OCI-LY7 (cell line): ENCODE results near the gene SH3TC1. TPM values are rescaled to one million over a fixed set of nuclear protein-coding genes. Genes with fewer than 3 reads are reported as not detected.
A peak's percentile ranks its signal among the peaks of the same experiment; 100 is the strongest.

Experiments
- BruUV-seq: library from RNA; stranded (reverse); fragments of 400-500 nt; replicated peaks from 2 replicates; lab custom pipeline; 2021; lab: Mats Ljungman, UMichigan
- CTCF ChIA-PET: fragments of 300-600 bp; sonication (Branson Sonifier 250); formaldehyde crosslinking; loops from one replicate; lab custom pipeline; 2022; ENCODE audit warnings: antibody characterized with exemption; ENCODE audit not compliant: unreplicated experiment; lab: Charles Lee
- POLR2A ChIA-PET: fragments of 300-600 bp; sonication (Branson Sonifier 250); formaldehyde crosslinking; loops from one replicate; lab custom pipeline; 2022; ENCODE audit warnings: antibody characterized with exemption; lab: Charles Lee
- DNase-seq: peaks from one replicate; pipeline ENCODE4 v3.0.0-alpha.2; 2015; ENCODE audit warnings: low spot score
- H2AFZ ChIP-seq: fragments of 200-600 bp; sonication (generic), shearing (Covaris generic); 2 replicates; pipeline ENCODE4 v1.6.1; 2014; ENCODE audit warnings: mild to moderate bottlenecking, antibody characterized with exemption, low read length, moderate library complexity
- H3K27ac ChIP-seq: fragments of 200-600 bp; sonication (generic); 2 replicates; pipeline ENCODE4 v1.5.1; 2014; ENCODE audit warnings: mixed run types, low read depth, mild to moderate bottlenecking, moderate library complexity, low read length, inconsistent platforms; ENCODE audit not compliant: poor library complexity, severe bottlenecking
- H3K36me3 ChIP-seq: fragments of 200-600 bp; sonication (generic); 2 replicates; pipeline ENCODE4 v1.6.1; 2014; ENCODE audit warnings: mild to moderate bottlenecking, antibody characterized with exemption, low read length, moderate library complexity, mixed read lengths; ENCODE audit not compliant: insufficient read depth
- H3K4me1 ChIP-seq: fragments of 200-600 bp; sonication (generic); 2 replicates; pipeline ENCODE4 v1.5.1; 2014; ENCODE audit warnings: mild to moderate bottlenecking, low read length; ENCODE audit not compliant: insufficient read depth, poor library complexity, severe bottlenecking
- H3K4me2 ChIP-seq: fragments of 200-600 bp; sonication (generic); 2 replicates; pipeline ENCODE4 v1.6.1; 2014; ENCODE audit warnings: mild to moderate bottlenecking, low read length
- H3K4me3 ChIP-seq: fragments of 200-600 bp; sonication (generic); 2 replicates; pipeline ENCODE4 v1.5.1; 2014; ENCODE audit warnings: mild to moderate bottlenecking, low read depth, low read length; ENCODE audit not compliant: poor library complexity, severe bottlenecking
- H3K79me2 ChIP-seq: fragments of 200-600 bp; sonication (generic); 2 replicates; pipeline ENCODE4 v1.6.1; 2016; ENCODE audit warnings: low read depth, mild to moderate bottlenecking, low read length, moderate library complexity, mixed read lengths; ENCODE audit not compliant: insufficient read depth
- H3K9me2 ChIP-seq: fragments of 200-600 bp; sonication (generic); 2 replicates; pipeline ENCODE4 v1.6.1; 2016; ENCODE audit warnings: mild to moderate bottlenecking, low read length, mixed read lengths; ENCODE audit not compliant: insufficient read depth
- H3K9me3 ChIP-seq: fragments of 200-600 bp; sonication (generic); 2 replicates; pipeline ENCODE4 v1.6.1; 2014; ENCODE audit warnings: mild to moderate bottlenecking, mixed run types, low read length, mixed read lengths
- H4K20me1 ChIP-seq: fragments of 200-600 bp; sonication (generic); 2 replicates; pipeline ENCODE4 v1.6.1; 2014; ENCODE audit warnings: mild to moderate bottlenecking, antibody characterized with exemption, low read length, moderate library complexity, mixed read lengths; ENCODE audit not compliant: insufficient read depth
- EZH2phosphoT487 ChIP-seq: fragments of 200-600 bp; sonication (generic); IDR thresholded peaks from 2 replicates; pipeline ENCODE4 v1.6.1; 2018; ENCODE audit warnings: low read depth, borderline replicate concordance, mild to moderate bottlenecking, mixed run types, antibody characterized with exemption, low read length, moderate library complexity, mixed read lengths
- intact Hi-C: fragments of 100-400 bp; cut with micrococcal nuclease; formaldehyde crosslinking; loops from one replicate; pipeline ENCODE4 v1.10.0; 2022; ENCODE audit not compliant: unreplicated experiment
- total RNA-seq, 2 experiments: library from RNA; depleted of rRNA in 1 of 2; stranded (reverse); fragments of >200 nt in 1 of 2; shearing (Covaris generic) in 1 of 2; gene quantifications; 2 replicates each; pipeline ENCODE4 v1.2.3, GENCODE V29; 2014 to 2022
- TF ChIP-seq, protein P1 (sequence below): fragments of 200-600 bp; sonication (generic); conservative IDR thresholded peaks from 2 replicates; pipeline ENCODE4 v1.5.1; 2014; ENCODE audit warnings: mild to moderate bottlenecking, antibody characterized with exemption, low read length, moderate library complexity, mixed read lengths

Gene SH3TC1
- total RNA-seq, 2 experiments from 2014 or later: 17.5 to 42.4 TPM

GRCh38 chr4:8156617-8157016, 42.5 kb upstream of the SH3TC1 start:
- POLR2A ChIA-PET: no interaction called here

GRCh38 chr4:8157496-8157895, 41.6 kb upstream of the SH3TC1 start:
- ChIA-PET POLR2A (no interaction called here), CTCF (no interaction called here)
- intact Hi-C loops: no loop called here
- no peak overlapping the region for H3K27ac ChIP-seq
- H3K4me3 ChIP-seq: no peak overlapping the region
- H3K79me2 ChIP-seq: no peaks in the 10 kb centered on the region
- H3K4me1 ChIP-seq: peaks cover 24% of the 10 kb centered on the region
- no TSS peak for BruUV-seq
- DNase-seq: no peak
- H3K36me3 ChIP-seq: no peaks in the 10 kb centered on the region
- no peaks in the 10 kb centered on the region for H3K9me3 ChIP-seq
- no peaks in the 10 kb centered on the region for H4K20me1 ChIP-seq
- H3K4me2 ChIP-seq: no peak overlapping the region
- no peaks in the 10 kb centered on the region for H3K9me2 ChIP-seq
- no peak overlapping the region for H2AFZ ChIP-seq
- no peak for TF ChIP-seq EZH2phosphoT487
- TF ChIP-seq, protein P1, sequence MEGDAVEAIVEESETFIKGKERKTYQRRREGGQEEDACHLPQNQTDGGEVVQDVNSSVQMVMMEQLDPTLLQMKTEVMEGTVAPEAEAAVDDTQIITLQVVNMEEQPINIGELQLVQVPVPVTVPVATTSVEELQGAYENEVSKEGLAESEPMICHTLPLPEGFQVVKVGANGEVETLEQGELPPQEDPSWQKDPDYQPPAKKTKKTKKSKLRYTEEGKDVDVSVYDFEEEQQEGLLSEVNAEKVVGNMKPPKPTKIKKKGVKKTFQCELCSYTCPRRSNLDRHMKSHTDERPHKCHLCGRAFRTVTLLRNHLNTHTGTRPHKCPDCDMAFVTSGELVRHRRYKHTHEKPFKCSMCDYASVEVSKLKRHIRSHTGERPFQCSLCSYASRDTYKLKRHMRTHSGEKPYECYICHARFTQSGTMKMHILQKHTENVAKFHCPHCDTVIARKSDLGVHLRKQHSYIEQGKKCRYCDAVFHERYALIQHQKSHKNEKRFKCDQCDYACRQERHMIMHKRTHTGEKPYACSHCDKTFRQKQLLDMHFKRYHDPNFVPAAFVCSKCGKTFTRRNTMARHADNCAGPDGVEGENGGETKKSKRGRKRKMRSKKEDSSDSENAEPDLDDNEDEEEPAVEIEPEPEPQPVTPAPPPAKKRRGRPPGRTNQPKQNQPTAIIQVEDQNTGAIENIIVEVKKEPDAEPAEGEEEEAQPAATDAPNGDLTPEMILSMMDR: no peak

More at GRCh38 chr4:8156617-8157016, 42.5 kb upstream of the SH3TC1 start:
- no TSS peak for BruUV-seq
- H3K27ac ChIP-seq: no peak overlapping the region
- no peak for DNase-seq
- H3K4me1 ChIP-seq: peaks cover 15% of the 10 kb centered on the region
- no peaks in the 10 kb centered on the region for H3K9me2 ChIP-seq
- no peak overlapping the region for H2AFZ ChIP-seq
- H4K20me1 ChIP-seq: no peaks in the 10 kb centered on the region
- H3K4me3 ChIP-seq: no peak overlapping the region
- H3K4me2 ChIP-seq: no peak overlapping the region
- TF ChIP-seq EZH2phosphoT487: no peak
- TF ChIP-seq, protein P1: no peak
- intact Hi-C loops: no loop called here
- H3K79me2 ChIP-seq: no peaks in the 10 kb centered on the region
- H3K9me3 ChIP-seq: no peaks in the 10 kb centered on the region
- H3K36me3 ChIP-seq: no peaks in the 10 kb centered on the region
- CTCF ChIA-PET: interaction anchor here (0.6 kb wide), 1 partner anchor 675 kb away, joined by 3 read pairs; no protein-coding TSS in a partner anchor

DNA sequence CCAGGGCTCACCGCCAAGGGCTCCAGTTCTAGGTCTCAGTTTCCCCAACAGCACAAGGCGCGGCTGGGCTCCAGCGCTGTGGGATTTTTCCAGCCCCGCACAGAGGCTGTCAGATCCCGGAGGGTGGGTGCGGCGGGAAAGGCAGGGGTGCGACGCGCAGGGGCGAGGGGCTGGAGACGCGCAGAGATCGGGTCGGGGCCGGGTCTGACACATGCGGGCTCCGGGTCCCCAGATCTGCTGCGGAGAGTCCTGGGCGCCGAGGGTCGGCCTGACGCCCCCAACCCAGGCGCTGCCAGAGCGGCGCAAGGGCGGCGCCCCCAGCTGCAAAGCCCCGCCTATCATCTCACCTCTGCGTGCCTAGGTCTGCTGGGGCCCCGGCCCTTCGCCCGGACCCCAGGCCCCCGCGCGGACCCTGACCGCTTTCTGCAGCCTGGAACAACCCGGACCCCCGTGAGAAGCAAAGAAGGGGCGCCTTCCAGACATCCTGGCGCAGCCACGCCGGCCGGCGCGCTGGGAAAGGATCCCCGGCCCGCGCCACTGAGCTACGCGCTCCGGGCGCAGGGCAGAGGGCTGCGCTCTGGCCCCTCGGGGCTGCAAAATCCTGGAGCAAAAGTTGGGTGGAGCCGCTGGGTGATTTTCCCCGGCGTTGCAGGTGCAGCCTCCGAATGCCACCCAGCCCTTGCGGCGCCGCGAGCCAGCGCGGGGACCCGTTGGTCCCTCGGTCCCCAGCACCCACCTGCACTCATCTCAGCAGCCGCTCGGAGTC, 41.0 kb upstream of the SH3TC1 start:
- H2AFZ ChIP-seq: peak overlapping the region; percentile 46; the same call in 1 of the 2 replicates
- DNase-seq: no peak
- H3K9me2 ChIP-seq: no peaks in the 10 kb centered on the region
- intact Hi-C loops: no loop called here
- H3K4me2 ChIP-seq: peak overlapping the region; percentile 87
- H3K9me3 ChIP-seq: no peaks in the 10 kb centered on the region
- H3K4me1 ChIP-seq: peaks cover 30% of the 10 kb centered on the region
- H3K36me3 ChIP-seq: no peaks in the 10 kb centered on the region
- ChIA-PET CTCF (no interaction called here), POLR2A (interaction anchor here (1.0 kb wide), 1 partner anchor 27 kb away, joined by 3 read pairs; no protein-coding TSS in a partner anchor)
- TF ChIP-seq, protein P1: no peak
- no peak for TF ChIP-seq EZH2phosphoT487
- no peak overlapping the region for H3K27ac ChIP-seq
- no peaks in the 10 kb centered on the region for H3K79me2 ChIP-seq
- H3K4me3 ChIP-seq: peak overlapping the region; percentile 67
- no TSS peak for BruUV-seq
- no peaks in the 10 kb centered on the region for H4K20me1 ChIP-seq
